Loucy (cell line): Measurements from ENCODE around the gene PGBD1.

Experiments used
- EZH2phosphoT487 ChIP-seq: fragments of 200-600 bp; IDR thresholded peaks from 2 replicates; pipeline ENCODE4 v1.6.1; 2018; ENCODE audit warnings: antibody characterized with exemption, mild to moderate bottlenecking, moderate library complexity, borderline replicate concordance
- TF ChIP-seq, protein P1 (sequence below): fragments of 200-600 bp; sonication (generic); conservative IDR thresholded peaks from 2 replicates; pipeline ENCODE4 v1.5.1; 2014; ENCODE audit warnings: mild to moderate bottlenecking, antibody characterized with exemption, low read length

DNA sequence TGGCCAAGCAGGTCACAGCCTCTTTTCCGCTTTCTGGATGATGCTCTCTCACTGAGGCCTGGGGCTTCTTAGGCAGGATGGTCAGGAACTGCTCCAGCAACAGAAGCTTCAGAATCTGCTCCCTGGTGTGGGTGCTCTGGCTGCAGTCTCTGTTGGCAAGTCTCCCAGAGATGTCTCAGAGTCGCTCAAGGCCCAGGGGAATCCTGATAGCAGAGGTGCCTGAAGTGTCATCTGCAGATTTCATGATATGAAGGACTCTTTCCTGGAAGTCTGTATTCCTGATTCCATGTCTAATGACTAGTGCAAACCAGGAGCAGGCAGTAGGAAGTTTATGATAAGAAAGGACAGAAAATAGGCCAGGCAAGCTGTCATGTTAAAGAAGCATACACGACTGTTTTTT is 34.3 kb downstream of the PGBD1 start:
- TF ChIP-seq, protein P1, sequence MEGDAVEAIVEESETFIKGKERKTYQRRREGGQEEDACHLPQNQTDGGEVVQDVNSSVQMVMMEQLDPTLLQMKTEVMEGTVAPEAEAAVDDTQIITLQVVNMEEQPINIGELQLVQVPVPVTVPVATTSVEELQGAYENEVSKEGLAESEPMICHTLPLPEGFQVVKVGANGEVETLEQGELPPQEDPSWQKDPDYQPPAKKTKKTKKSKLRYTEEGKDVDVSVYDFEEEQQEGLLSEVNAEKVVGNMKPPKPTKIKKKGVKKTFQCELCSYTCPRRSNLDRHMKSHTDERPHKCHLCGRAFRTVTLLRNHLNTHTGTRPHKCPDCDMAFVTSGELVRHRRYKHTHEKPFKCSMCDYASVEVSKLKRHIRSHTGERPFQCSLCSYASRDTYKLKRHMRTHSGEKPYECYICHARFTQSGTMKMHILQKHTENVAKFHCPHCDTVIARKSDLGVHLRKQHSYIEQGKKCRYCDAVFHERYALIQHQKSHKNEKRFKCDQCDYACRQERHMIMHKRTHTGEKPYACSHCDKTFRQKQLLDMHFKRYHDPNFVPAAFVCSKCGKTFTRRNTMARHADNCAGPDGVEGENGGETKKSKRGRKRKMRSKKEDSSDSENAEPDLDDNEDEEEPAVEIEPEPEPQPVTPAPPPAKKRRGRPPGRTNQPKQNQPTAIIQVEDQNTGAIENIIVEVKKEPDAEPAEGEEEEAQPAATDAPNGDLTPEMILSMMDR = no peak
- TF ChIP-seq EZH2phosphoT487 = no peak
